HCT116 (cell line): ENCODE measurements around the gene CD248. TPM values are rescaled to one million over a fixed set of nuclear protein-coding genes. Genes with fewer than 3 reads are reported as not detected.

ENCODE experiments used
- ATAC-seq: fragments of 200-7000 bp; cut with Tn5 transposase; 2 replicates; pipeline ENCODE4 v1.9.1; 2020; ENCODE audit warnings: mild to moderate bottlenecking, moderate library complexity
- BruUV-seq: library from RNA; stranded (reverse); fragments of 400-500 nt; replicated peaks from 2 replicates; lab custom pipeline; 2021; lab: Mats Ljungman, UMichigan
- CTCF ChIA-PET: fragments of 300-600 bp; sonication (Branson Sonifier 250); formaldehyde crosslinking; loops from one replicate; lab custom pipeline; 2021; ENCODE audit warnings: antibody characterized with exemption; lab: Charles Lee
- POLR2A ChIA-PET: fragments of 300-600, 350-600 bp; sonication (Branson Sonifier 250); formaldehyde crosslinking; loops from one replicate; lab custom pipeline; 2021; ENCODE audit warnings: antibody characterized with exemption; lab: Charles Lee
- RAD21 ChIA-PET, 2 experiments: fragments of 300-600 bp; sonication (Branson Sonifier 250); formaldehyde crosslinking; loops; one replicate each; lab custom pipeline; 2023; ENCODE audit warnings: low total read pairs in 2 of 2; ENCODE audit not compliant: uncharacterized antibody in 2 of 2, unreplicated experiment in 2 of 2, low non-redundant PET in 1 of 2; lab: Charles Lee
- DNase-seq: peaks from one replicate; pipeline ENCODE4 v3.0.0-alpha.2; 2010; ENCODE audit warnings: low read depth, low spot score
- H2AFZ ChIP-seq: fragments of 200-600 bp; shearing (Covaris generic), sonication (generic); 2 replicates; pipeline ENCODE4 v1.6.1; 2017; ENCODE audit warnings: low read depth, mixed run types, mixed read lengths, antibody characterized with exemption, low read length; ENCODE audit not compliant: poor library complexity, severe bottlenecking
- H3K27ac ChIP-seq: 2 replicates; pipeline ENCODE4 v1.5.1; 2012; ENCODE audit warnings: low read depth, low read length
- H3K27me3 ChIP-seq: fragments of 200-600 bp; sonication (generic); 2 replicates; pipeline ENCODE4 v1.6.1; 2016; ENCODE audit warnings: mixed run types, low read length, mixed read lengths; ENCODE audit not compliant: insufficient read depth
- H3K36me3 ChIP-seq, 2 experiments: fragments of 200-500 bp in 1 of 2; fragments of 200-600 bp in 1 of 2; sonication (Bioruptor generic) in 1 of 2; sonication (generic) in 1 of 2; 2 replicates each; pipeline versions ENCODE4 v1.5.1 to v1.6.1; 2014 to 2016; ENCODE audit warnings: low read length in 2 of 2, inconsistent platforms in 1 of 2, mixed read lengths in 1 of 2, mixed run types in 1 of 2; ENCODE audit not compliant: insufficient read depth in 2 of 2, control insufficient read depth in 1 of 2
- H3K4me1 ChIP-seq, 2 experiments: fragments of 200-600 bp in 1 of 2; sonication (generic) in 1 of 2; 2 replicates each; pipeline versions ENCODE4 v1.5.1 to v1.6.1; 2012 to 2017; ENCODE audit warnings: low read length in 2 of 2, inconsistent platforms in 1 of 2, mild to moderate bottlenecking in 1 of 2, mixed read lengths in 1 of 2, mixed run types in 1 of 2, moderate library complexity in 1 of 2; ENCODE audit not compliant: insufficient read depth in 2 of 2, control insufficient read depth in 1 of 2
- H3K4me2 ChIP-seq: fragments of 200-600 bp; sonication (generic); 2 replicates; pipeline ENCODE4 v1.6.1; 2017; ENCODE audit warnings: mixed run types, low read length, mixed read lengths
- H3K4me3 ChIP-seq, 2 experiments: fragments of 200-600 bp in 1 of 2; sonication (generic) in 1 of 2; replicated peaks in 1 of 2; 2 replicates each; pipeline ENCODE4 v1.5.1; 2011 to 2016; ENCODE audit warnings: low read length in 2 of 2, control low read depth in 1 of 2, low read depth in 1 of 2, mild to moderate bottlenecking in 1 of 2, mixed read lengths in 1 of 2, mixed run types in 1 of 2
- H3K79me2 ChIP-seq: fragments of 200-600 bp; sonication (generic); 2 replicates; pipeline ENCODE4 v1.6.1; 2017; ENCODE audit warnings: mild to moderate bottlenecking, mixed run types, low read length, moderate library complexity, mixed read lengths; ENCODE audit not compliant: insufficient read depth
- H3K9ac ChIP-seq: fragments of 200-600 bp; sonication (generic); 2 replicates; pipeline ENCODE4 v1.6.1; 2016; ENCODE audit warnings: low read length, mixed read lengths
- H3K9me2 ChIP-seq: fragments of 200-600 bp; sonication (generic), shearing (Covaris generic); 2 replicates; pipeline ENCODE4 v1.6.1; 2017; ENCODE audit warnings: mixed run types, mild to moderate bottlenecking, moderate library complexity; ENCODE audit not compliant: insufficient read depth
- H3K9me3 ChIP-seq, 2 experiments: fragments of 200-500 bp in 1 of 2; fragments of 200-600 bp in 1 of 2; sonication (Bioruptor generic) in 1 of 2; sonication (generic) in 1 of 2; 2 replicates each; pipeline ENCODE4 v1.6.1; 2014 to 2017; ENCODE audit warnings: low read length in 2 of 2, mixed read lengths in 2 of 2, inconsistent platforms in 1 of 2, low read depth in 1 of 2, mild to moderate bottlenecking in 1 of 2, mixed run types in 1 of 2, moderate library complexity in 1 of 2; ENCODE audit not compliant: control insufficient read depth in 1 of 2, insufficient read depth in 1 of 2
- H4K20me1 ChIP-seq: fragments of 200-600 bp; sonication (generic), shearing (Covaris generic); 2 replicates; pipeline ENCODE4 v1.6.1; 2017; ENCODE audit warnings: mixed run types, mild to moderate bottlenecking, moderate library complexity; ENCODE audit not compliant: insufficient read depth
- SRF ChIP-seq: IDR thresholded peaks from 2 replicates; pipeline ENCODE4 v1.6.1; 2012; ENCODE audit warnings: low read depth
- ZFX ChIP-seq: fragments of 450-650 bp; IDR thresholded peaks from 2 replicates; pipeline ENCODE4 v1.6.1; 2017
- intact Hi-C: fragments of 100-400 bp; cut with micrococcal nuclease; formaldehyde crosslinking; loops from 2 replicates; pipeline ENCODE4 v1.10.0; 2022
- total RNA-seq: library from RNA; stranded (reverse); gene quantifications from one replicate; pipeline ENCODE4 v1.2.1, GENCODE V29; 2021; ENCODE audit not compliant: unreplicated experiment
- TF ChIP-seq, protein P1 (sequence below), 3 experiments: fragments of 200-600 bp in 1 of 3; sonication (generic) in 1 of 3; IDR thresholded peaks in 2 of 3; conservative IDR thresholded peaks in 1 of 3; 2 replicates each; pipeline ENCODE4 v1.5.1; 2012 to 2017; ENCODE audit warnings: low read depth in 2 of 3, low read length in 2 of 3, antibody characterized with exemption in 1 of 3, borderline replicate concordance in 1 of 3, control low read depth in 1 of 3, mild to moderate bottlenecking in 1 of 3, mixed read lengths in 1 of 3, mixed run types in 1 of 3, moderate library complexity in 1 of 3; ENCODE audit not compliant: insufficient read depth in 1 of 3

CD248 gene
- total RNA-seq, 1 experiment from 2014 or later: 0.32 TPM

DNA sequence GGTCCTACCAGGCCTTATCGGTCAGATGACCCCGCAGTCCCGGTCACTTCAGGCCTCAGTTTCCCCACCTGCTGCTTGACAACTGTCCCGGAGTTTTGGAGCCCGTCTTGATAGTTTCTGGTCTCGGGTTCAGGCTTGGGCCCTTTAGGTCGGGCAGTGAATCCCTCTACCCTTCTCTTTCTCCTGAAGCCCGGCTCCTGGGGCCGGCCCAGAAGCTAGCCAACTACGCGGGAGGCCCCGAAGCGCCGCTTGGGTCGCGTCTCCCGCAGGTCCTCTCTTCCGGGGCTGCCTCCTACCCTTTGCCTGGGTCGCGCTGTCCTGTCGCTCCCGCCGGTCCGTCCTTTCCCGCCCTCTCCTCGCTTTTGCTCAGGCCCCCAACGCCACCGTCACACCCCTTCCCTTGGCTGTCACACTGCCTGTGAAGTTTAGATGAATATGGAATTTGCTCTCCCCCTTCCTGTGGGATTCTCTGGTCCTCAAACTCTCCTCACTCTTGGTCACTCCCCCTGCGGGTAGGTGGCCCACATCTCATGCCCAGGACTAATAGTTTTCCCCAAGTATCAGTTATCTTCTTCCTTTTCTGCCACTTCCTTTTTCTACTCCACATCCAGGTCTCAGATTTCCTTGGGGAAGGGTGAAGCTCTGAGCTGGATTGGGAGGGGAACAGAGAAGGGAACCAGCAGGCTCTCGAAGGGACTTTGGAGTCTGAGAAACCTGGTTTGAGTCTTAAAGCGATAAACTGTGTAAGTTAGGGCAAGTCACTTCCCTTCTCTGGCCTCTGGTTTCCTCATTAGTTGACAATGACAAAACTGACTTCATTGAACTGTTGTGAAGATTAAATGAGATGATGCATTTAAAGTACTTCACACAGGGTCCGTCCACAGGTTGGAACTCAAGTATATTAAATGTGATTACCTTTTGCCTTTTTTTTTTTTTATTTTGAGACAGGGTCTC, 47.6 kb downstream of the CD248 start:
- intact Hi-C loops: no loop called here
- RAD21 ChIA-PET: no interaction called here
- no peaks in the 10 kb centered on the region for H3K9me2 ChIP-seq
- H3K79me2 ChIP-seq: peaks cover 31% of the 10 kb centered on the region
- H3K9me3 ChIP-seq: no peaks in the 10 kb centered on the region
- BruUV-seq: TSS peak; percentile 46
- H2AFZ ChIP-seq: no peak overlapping the region
- no peaks in the 10 kb centered on the region for H4K20me1 ChIP-seq
- POLR2A ChIA-PET: interaction anchor here (1.0 to 2.3 kb wide), 3 partner anchors 15 to 20 kb away, joined by 5 to 8 read pairs (median 6); partner anchors contain the start of gene YIF1A
- H3K4me1 ChIP-seq: peaks cover 6 to 26% of the 10 kb centered on the region in 2 experiments
- H3K27me3 ChIP-seq: no peaks in the 10 kb centered on the region
- no peak for ATAC-seq
- DNase-seq: no peak
- peak overlapping the region; percentile 70 for H3K4me2 ChIP-seq
- CTCF ChIA-PET: interaction anchor here (1.4 to 2.3 kb wide), 2 partner anchors 47 to 117 kb away, joined by 4 to 8 read pairs; no protein-coding TSS in a partner anchor
- H3K4me3 ChIP-seq: peak overlapping the region; percentile 93 to 99
- H3K27ac ChIP-seq: peak overlapping the region; percentile 69
- H3K9ac ChIP-seq: peak overlapping the region; percentile 85
- peaks cover 17 to 21% of the 10 kb centered on the region in 2 experiments; a peak in 3 of 4 replicates for H3K36me3 ChIP-seq
- TF ChIP-seq ZFX (peak; percentile 28; the same call in 1 of the 2 replicates), SRF (no peak)
- TF ChIP-seq, protein P1, sequence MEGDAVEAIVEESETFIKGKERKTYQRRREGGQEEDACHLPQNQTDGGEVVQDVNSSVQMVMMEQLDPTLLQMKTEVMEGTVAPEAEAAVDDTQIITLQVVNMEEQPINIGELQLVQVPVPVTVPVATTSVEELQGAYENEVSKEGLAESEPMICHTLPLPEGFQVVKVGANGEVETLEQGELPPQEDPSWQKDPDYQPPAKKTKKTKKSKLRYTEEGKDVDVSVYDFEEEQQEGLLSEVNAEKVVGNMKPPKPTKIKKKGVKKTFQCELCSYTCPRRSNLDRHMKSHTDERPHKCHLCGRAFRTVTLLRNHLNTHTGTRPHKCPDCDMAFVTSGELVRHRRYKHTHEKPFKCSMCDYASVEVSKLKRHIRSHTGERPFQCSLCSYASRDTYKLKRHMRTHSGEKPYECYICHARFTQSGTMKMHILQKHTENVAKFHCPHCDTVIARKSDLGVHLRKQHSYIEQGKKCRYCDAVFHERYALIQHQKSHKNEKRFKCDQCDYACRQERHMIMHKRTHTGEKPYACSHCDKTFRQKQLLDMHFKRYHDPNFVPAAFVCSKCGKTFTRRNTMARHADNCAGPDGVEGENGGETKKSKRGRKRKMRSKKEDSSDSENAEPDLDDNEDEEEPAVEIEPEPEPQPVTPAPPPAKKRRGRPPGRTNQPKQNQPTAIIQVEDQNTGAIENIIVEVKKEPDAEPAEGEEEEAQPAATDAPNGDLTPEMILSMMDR (IDR thresholded peaks at IDR 0.05 in 2 of 3, conservative IDR thresholded peaks at IDR 0.05 in 1 of 3; ENCODE audit: borderline replicate concordance in 1 of 3, insufficient read depth in 1 of 3, low read depth in 2 of 3, low read length in 2 of 3): peak in 1 of 3 experiments; percentile 15; a peak in 2 of 6 replicates
